PC-9 (cell line): ENCODE data around the gene EIF2D. TPM values are rescaled to one million over a fixed set of nuclear protein-coding genes. Genes with fewer than 3 reads are reported as not detected.

ENCODE experiments used
- BruUV-seq: library from RNA; stranded (reverse); fragments of 400-500 nt; replicated peaks from 2 replicates; lab custom pipeline; 2021; lab: Mats Ljungman, UMichigan
- CTCF ChIA-PET: fragments of 300-600 bp; sonication (Branson Sonifier 250); formaldehyde crosslinking; loops from one replicate; lab custom pipeline; 2022; ENCODE audit warnings: antibody characterized with exemption; lab: Charles Lee
- POLR2A ChIA-PET: fragments of 300-600 bp; sonication (Branson Sonifier 250); formaldehyde crosslinking; loops from one replicate; lab custom pipeline; 2022; ENCODE audit warnings: antibody characterized with exemption; ENCODE audit not compliant: unreplicated experiment; lab: Charles Lee
- DNase-seq, 2 experiments: peaks; one replicate each; pipeline versions ENCODE4 v3.0.0 to v3.0.0-alpha.2; 2015 to 2022; ENCODE audit warnings: mixed read lengths in 1 of 2
- H2AFZ ChIP-seq: fragments of 200-600 bp; sonication (generic); 2 replicates; pipeline ENCODE4 v1.8.1; 2017; ENCODE audit warnings: antibody characterized with exemption
- H3F3A ChIP-seq: fragments of 200-600 bp; sonication (generic); 2 replicates; pipeline ENCODE4 v1.8.1; 2017; ENCODE audit warnings: antibody characterized with exemption, mild to moderate bottlenecking, low read depth; ENCODE audit not compliant: insufficient read depth
- H3K27ac ChIP-seq: fragments of 200-600 bp; sonication (generic); 2 replicates; pipeline ENCODE4 v1.6.1; 2016; ENCODE audit warnings: mixed run types
- H3K27me3 ChIP-seq: fragments of 200-600 bp; sonication (generic); 2 replicates; pipeline ENCODE4 v1.6.1; 2016; ENCODE audit warnings: low read depth, mixed run types; ENCODE audit not compliant: insufficient read depth
- H3K36me3 ChIP-seq: fragments of 200-600 bp; sonication (generic); 2 replicates; pipeline ENCODE4 v1.6.1; 2016; ENCODE audit warnings: low read depth, mixed run types
- H3K4me1 ChIP-seq: fragments of 200-600 bp; sonication (generic); replicated peaks from 2 replicates; pipeline ENCODE4 v1.6.1; 2016; ENCODE audit warnings: mixed run types; ENCODE audit not compliant: insufficient read depth
- H3K4me2 ChIP-seq: fragments of 200-600 bp; sonication (generic); 2 replicates; pipeline ENCODE4 v1.6.1; 2017; ENCODE audit warnings: mixed run types
- H3K4me3 ChIP-seq: fragments of 200-600 bp; sonication (generic); 2 replicates; pipeline ENCODE4 v1.6.1; 2016; ENCODE audit warnings: mixed run types
- H3K79me2 ChIP-seq: fragments of 200-600 bp; sonication (generic); 2 replicates; pipeline ENCODE4 v1.6.1; 2017; ENCODE audit warnings: low read depth, mixed run types
- H3K9me2 ChIP-seq: fragments of 200-600 bp; sonication (generic); 2 replicates; pipeline ENCODE4 v1.8.1; 2017; ENCODE audit warnings: mild to moderate bottlenecking; ENCODE audit not compliant: insufficient read depth
- H3K9me3 ChIP-seq: fragments of 200-600 bp; sonication (generic); 2 replicates; pipeline ENCODE4 v1.8.1; 2016; ENCODE audit warnings: low read depth; ENCODE audit not compliant: insufficient read depth
- H4K20me1 ChIP-seq: fragments of 200-600 bp; sonication (generic); 2 replicates; pipeline ENCODE4 v1.8.1; 2017; ENCODE audit not compliant: insufficient read depth
- EZH2 ChIP-seq: fragments of 200-600 bp; sonication (generic); IDR thresholded peaks from 2 replicates; pipeline ENCODE4 v1.8.0; 2017; ENCODE audit warnings: antibody characterized with exemption, low read depth
- intact Hi-C: fragments of 100-400 bp; cut with micrococcal nuclease; formaldehyde crosslinking; loops from one replicate; pipeline ENCODE4 v1.10.0; 2022; ENCODE audit not compliant: unreplicated experiment
- total RNA-seq: library from RNA; stranded (reverse); gene quantifications from 2 replicates; pipeline ENCODE4 v1.2.3, GENCODE V29; 2021
- TF ChIP-seq, protein P1 (sequence below): fragments of 200-600 bp; sonication (generic); conservative IDR thresholded peaks from 2 replicates; pipeline ENCODE4 v1.6.1; 2017; ENCODE audit warnings: mixed run types, antibody characterized with exemption, mild to moderate bottlenecking, moderate library complexity

EIF2D gene
- total RNA-seq, 1 experiment from 2014 or later: 59.0 TPM

DNA sequence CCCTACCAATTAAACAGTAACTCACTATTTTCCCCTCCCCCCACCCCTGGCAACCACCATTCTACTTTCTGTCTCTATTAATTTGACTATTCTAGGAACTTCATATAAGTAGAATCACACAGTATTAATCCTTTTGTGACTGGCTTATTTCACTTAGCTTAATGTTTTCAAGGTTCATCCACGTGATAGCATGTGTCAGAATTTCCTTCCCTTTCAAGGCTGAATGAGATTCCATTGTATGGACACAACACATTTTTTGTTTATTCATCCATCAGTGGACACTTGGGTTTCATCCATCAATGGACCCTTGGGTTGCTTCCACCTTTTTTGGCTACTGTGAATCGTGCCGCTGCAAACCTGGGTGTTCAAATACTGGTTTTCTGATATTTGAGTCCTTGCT lies 41.7 kb downstream of the EIF2D start:
- no peaks in the 10 kb centered on the region for H3K36me3 ChIP-seq
- BruUV-seq: no TSS peak
- H4K20me1 ChIP-seq: no peaks in the 10 kb centered on the region
- no peaks in the 10 kb centered on the region for H3K9me2 ChIP-seq
- ChIA-PET POLR2A (no interaction called here), CTCF (no interaction called here)
- TF ChIP-seq, protein P1, sequence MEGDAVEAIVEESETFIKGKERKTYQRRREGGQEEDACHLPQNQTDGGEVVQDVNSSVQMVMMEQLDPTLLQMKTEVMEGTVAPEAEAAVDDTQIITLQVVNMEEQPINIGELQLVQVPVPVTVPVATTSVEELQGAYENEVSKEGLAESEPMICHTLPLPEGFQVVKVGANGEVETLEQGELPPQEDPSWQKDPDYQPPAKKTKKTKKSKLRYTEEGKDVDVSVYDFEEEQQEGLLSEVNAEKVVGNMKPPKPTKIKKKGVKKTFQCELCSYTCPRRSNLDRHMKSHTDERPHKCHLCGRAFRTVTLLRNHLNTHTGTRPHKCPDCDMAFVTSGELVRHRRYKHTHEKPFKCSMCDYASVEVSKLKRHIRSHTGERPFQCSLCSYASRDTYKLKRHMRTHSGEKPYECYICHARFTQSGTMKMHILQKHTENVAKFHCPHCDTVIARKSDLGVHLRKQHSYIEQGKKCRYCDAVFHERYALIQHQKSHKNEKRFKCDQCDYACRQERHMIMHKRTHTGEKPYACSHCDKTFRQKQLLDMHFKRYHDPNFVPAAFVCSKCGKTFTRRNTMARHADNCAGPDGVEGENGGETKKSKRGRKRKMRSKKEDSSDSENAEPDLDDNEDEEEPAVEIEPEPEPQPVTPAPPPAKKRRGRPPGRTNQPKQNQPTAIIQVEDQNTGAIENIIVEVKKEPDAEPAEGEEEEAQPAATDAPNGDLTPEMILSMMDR: no peak
- no peak for TF ChIP-seq EZH2
- no peak overlapping the region for H3K27ac ChIP-seq
- H3K4me1 ChIP-seq: no peaks in the 10 kb centered on the region
- no peaks in the 10 kb centered on the region for H3K79me2 ChIP-seq
- no peak for DNase-seq
- intact Hi-C loops: no loop called here
- H3K9me3 ChIP-seq: no peaks in the 10 kb centered on the region
- no peaks in the 10 kb centered on the region for H3F3A ChIP-seq
- no peak overlapping the region for H3K4me3 ChIP-seq
- no peaks in the 10 kb centered on the region for H3K27me3 ChIP-seq
- no peak overlapping the region for H3K4me2 ChIP-seq
- H2AFZ ChIP-seq: no peak overlapping the region

DNA sequence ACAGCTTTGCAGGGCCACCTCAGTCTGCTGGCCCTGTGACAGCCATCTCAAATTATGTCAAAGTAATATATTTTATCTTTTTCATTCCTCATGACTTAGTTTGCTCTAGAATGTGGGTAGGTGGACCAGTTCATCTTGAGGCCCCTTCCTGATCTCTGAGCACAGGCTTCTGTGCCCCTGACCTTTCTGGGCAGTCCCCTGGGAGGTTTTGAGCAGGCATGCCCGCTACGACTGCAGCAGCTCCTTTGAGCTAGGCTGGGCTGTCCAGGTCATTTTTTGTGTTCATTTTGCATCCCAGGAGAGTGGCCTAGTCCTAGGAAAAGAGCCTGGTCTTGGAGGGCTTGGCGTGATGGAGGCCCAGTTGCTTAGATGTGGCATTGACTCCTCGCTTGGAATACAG lies 42.7 kb downstream of the EIF2D start:
- POLR2A ChIA-PET: no interaction called here

DNA sequence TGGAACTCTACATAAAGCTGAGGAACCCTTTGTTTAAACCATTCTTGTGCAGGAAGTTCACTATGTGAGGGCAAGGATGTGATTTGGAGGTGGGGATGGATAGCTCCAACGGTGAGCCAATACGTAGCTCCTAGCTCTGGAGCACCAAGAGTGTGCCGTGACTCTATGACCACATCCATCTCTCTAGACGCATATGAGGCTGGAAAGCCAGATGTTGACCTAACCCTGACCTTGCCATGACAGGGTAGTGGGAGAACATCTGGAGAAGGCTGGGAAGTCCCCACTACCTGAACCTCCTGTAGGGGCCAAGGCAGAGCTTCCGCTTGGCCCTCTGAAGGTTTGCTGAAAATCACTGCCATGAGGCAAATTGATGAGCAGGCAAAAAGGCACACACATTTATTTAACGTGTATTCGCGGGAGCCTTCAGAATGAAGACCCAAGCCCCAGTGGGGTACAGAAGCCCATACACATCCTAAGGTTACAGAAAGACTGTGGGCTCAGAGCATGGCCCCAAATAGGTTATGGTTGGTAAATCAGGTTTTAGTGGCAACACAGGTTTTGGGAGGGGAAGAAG lies 43.4 kb downstream of the EIF2D start:
- no peaks in the 10 kb centered on the region for H3K36me3 ChIP-seq
- H3K27me3 ChIP-seq: no peaks in the 10 kb centered on the region
- H3F3A ChIP-seq: no peaks in the 10 kb centered on the region
- H3K4me2 ChIP-seq: no peak overlapping the region
- no TSS peak for BruUV-seq
- H3K9me3 ChIP-seq: no peaks in the 10 kb centered on the region
- H3K79me2 ChIP-seq: no peaks in the 10 kb centered on the region
- no peak overlapping the region for H2AFZ ChIP-seq
- no peaks in the 10 kb centered on the region for H3K4me1 ChIP-seq
- H3K27ac ChIP-seq: no peak overlapping the region
- ChIA-PET CTCF (interaction anchor here (0.7 kb wide), 1 partner anchor 67 kb away, joined by 3 read pairs; no protein-coding TSS in a partner anchor), POLR2A (interaction anchor here (0.6 kb wide), 1 partner anchor 866 kb away, joined by 3 read pairs; no protein-coding TSS in a partner anchor)
- no peaks in the 10 kb centered on the region for H4K20me1 ChIP-seq
- no peak for DNase-seq
- no peak for TF ChIP-seq EZH2
- TF ChIP-seq, protein P1: no peak
- intact Hi-C loops: no loop called here
- H3K9me2 ChIP-seq: no peaks in the 10 kb centered on the region
- no peak overlapping the region for H3K4me3 ChIP-seq

More for the DNA sequence above, 42.7 kb downstream of the EIF2D start:
- H3K9me2 ChIP-seq: no peaks in the 10 kb centered on the region
- no peaks in the 10 kb centered on the region for H3K79me2 ChIP-seq
- no peak for DNase-seq
- H3K4me1 ChIP-seq: no peaks in the 10 kb centered on the region
- H3K4me2 ChIP-seq: no peak overlapping the region
- no peak for TF ChIP-seq EZH2
- TF ChIP-seq, protein P1: no peak
- CTCF ChIA-PET: interaction anchor here (0.7 kb wide), 1 partner anchor 68 kb away, joined by 3 read pairs; no protein-coding TSS in a partner anchor
- no peaks in the 10 kb centered on the region for H4K20me1 ChIP-seq
- no peaks in the 10 kb centered on the region for H3F3A ChIP-seq
- no peaks in the 10 kb centered on the region for H3K36me3 ChIP-seq
- H3K4me3 ChIP-seq: no peak overlapping the region
- H3K9me3 ChIP-seq: no peaks in the 10 kb centered on the region
- H3K27ac ChIP-seq: no peak overlapping the region
- intact Hi-C loops: no loop called here
- H2AFZ ChIP-seq: no peak overlapping the region
- BruUV-seq: no TSS peak
- no peaks in the 10 kb centered on the region for H3K27me3 ChIP-seq
